D721Med (cell line): ENCODE measurements around the gene TMEM125.

Experiments used
- DNase-seq: peaks from one replicate; pipeline ENCODE4 v3.0.0; 2011; ENCODE audit warnings: low spot score; ENCODE audit not compliant: insufficient read length
- FAIRE-seq: peaks from 2 replicates; lab custom pipeline; 2011; peaks lifted over from hg19 to GRCh38; lab: Jason Lieb, UNC
- TF ChIP-seq, protein P1 (sequence below): IDR thresholded peaks from 2 replicates; pipeline ENCODE4 v1.5.1; 2012; ENCODE audit warnings: mild to moderate bottlenecking, control low read depth; ENCODE audit not compliant: insufficient read depth; ENCODE audit errors: missing control alignments

TMEM125 gene

DNA sequence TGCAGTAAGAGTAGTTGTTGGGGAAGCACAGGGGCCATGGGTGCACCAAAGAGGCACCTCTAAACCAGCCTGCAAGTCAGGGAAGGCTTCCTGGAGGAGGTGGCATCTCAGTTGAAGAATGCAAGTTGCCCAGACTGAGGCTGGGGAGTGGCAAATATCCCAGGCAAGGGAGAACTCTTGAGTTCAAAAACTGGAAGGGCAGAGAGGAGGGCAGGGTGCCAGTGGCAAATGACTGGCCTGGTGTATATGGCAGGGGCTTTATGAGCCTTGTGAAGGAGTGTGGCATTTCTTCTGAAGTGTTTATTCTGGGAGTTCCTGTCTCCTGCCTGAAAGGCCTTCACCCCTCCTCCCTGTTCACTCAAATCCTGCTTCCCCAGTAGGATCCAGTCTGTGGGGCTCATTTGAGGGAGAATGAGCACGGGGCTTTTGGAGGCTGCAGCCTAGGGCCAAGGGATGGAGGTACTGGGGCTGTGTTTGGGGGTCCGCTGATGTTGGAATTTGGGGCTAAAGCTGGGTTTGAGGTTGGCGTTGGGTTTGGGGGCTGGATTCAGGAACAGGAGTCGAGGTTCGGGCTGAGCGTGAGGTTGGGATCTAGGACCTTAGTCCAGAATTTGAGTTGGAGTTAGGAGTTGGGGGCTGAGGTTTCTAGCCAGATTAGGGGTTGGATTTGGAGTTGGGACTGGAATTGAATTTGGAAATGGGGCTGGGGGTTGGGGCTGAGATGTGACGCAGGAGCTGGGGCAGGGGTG is at the start of gene TMEM125:
TMEM125 (plus strand) TSS at position 357 of the 749 bp plus-strand sequence. CDS start 2,740 bp downstream, outside the sequence.
- TF ChIP-seq, protein P1, sequence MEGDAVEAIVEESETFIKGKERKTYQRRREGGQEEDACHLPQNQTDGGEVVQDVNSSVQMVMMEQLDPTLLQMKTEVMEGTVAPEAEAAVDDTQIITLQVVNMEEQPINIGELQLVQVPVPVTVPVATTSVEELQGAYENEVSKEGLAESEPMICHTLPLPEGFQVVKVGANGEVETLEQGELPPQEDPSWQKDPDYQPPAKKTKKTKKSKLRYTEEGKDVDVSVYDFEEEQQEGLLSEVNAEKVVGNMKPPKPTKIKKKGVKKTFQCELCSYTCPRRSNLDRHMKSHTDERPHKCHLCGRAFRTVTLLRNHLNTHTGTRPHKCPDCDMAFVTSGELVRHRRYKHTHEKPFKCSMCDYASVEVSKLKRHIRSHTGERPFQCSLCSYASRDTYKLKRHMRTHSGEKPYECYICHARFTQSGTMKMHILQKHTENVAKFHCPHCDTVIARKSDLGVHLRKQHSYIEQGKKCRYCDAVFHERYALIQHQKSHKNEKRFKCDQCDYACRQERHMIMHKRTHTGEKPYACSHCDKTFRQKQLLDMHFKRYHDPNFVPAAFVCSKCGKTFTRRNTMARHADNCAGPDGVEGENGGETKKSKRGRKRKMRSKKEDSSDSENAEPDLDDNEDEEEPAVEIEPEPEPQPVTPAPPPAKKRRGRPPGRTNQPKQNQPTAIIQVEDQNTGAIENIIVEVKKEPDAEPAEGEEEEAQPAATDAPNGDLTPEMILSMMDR, result no peak
- FAIRE-seq (no peak), DNase-seq (no peak)

DNA sequence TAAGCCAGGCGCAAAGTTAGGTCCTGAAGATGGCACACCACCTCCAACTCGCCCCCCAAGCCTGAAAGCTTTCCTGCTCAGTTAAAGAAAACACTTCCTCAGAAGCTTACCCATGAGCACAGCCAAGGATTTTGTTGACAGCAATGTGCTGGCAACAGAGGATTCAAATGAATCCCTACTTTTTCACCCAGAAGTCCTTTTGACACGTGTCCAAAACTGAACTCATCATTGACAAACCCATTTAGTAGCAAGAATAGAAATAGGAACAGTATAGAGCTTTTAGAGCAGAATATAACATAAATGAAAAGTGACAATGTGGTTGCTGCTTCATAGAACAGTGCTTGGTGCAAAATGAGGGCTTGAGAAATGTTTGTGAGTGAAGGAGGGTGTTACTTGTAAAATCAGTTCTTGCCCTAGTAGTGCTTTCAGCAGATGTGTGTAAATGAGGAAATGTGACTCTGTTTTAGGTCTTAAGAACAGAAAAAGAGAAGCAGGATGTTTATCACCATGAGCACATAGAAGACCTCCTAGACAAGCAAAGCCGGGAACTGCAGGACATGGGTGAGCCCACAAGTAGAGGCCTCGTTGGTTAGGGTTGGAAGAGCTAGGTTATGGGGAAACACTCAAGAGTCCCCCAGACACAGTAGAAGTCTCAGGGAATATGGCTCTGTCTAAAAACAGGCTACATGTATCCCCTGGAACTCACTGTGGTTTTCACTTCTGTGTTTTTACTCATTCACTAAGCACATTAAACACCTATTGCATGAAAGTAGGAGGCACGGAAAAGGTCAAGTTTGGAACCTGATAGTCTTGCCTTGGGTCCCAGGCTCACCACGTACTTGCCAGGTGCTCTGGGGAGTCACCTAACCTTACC is 48.6 kb upstream of the TMEM125 start:
- FAIRE-seq, result no peak
- DNase-seq, result no peak
- TF ChIP-seq, protein P1, result no peak

DNA sequence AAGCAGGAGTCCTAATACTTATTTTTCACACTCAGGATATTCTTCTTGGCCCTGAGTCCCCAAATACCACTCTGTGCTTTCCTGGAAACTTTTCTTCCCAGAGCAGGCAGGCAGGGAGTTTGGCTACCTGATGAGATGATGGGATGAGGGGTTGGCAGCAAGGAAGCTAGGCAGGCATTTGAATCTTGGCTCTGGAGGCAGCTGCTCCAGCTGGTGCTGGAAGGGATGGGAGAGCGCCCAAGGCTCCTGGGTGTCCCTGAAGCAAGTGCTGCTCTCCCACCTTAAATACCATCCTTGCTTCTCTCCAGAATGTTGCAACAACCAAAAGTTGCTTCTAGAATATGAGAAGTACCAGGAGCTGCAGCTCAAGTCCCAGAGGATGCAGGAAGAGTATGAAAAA is 48.0 kb upstream of the TMEM125 start:
- FAIRE-seq, result no peak
- no peak for DNase-seq
- TF ChIP-seq, protein P1, result no peak

DNA sequence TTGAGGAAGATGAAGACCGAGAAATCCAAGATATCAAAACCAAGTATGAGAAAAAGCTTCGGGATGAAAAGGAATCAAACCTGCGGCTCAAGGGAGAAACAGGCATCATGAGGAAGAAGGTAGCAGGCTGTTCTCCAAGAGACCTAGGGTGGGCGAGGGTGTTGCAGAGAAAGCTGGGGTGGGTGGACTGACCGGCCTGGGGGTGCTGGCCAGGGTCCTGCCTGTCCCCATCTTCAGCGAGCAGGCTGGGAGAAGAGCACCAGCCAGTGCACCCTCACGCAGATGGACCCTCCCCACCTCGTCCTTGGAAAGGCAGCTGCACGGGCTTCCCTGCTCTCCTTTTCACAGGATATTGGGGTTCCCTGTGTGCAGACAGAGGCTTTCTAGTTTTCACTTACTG is 46.9 kb upstream of the TMEM125 start:
- FAIRE-seq, result no peak
- TF ChIP-seq, protein P1, result no peak

GRCh38 chr1:43225168-43225567 is 44.6 kb upstream of the TMEM125 start:
- DNase-seq, result no peak
- TF ChIP-seq, protein P1, result no peak
- FAIRE-seq, result no peak

More for the DNA sequence above, 46.9 kb upstream of the TMEM125 start:
- DNase-seq, result no peak

GRCh38 chr1:43227143-43227764 is 42.5 kb upstream of the TMEM125 start:
- TF ChIP-seq, protein P1, result peak; percentile 90
- FAIRE-seq (peak; percentile 21), DNase-seq (peak; percentile 63)
